ENCODE measurements around the gene GULP1. TPM values are rescaled to one million over a fixed set of nuclear protein-coding genes. Genes with fewer than 3 reads are reported as not detected.

Gene GULP1
- total and polyA plus RNA-seq, 2 experiments from 2014 or later, result 94.6 to 181 TPM

- Histone ChIP-seq H3F3A (replicated peaks; ENCODE audit: low read depth) (no peaks in the 10 kb centered on the region), H3K9me2 (ENCODE audit: insufficient read depth) (no peaks in the 10 kb centered on the region), H3K27me3 (ENCODE audit: insufficient read depth) (no peaks in the 10 kb centered on the region), H2AFZ (no peak overlapping the region), H3K36me3 (ENCODE audit: insufficient read depth) (no peaks in the 10 kb centered on the region), H3K4me1 (ENCODE audit: insufficient read depth) (peaks cover 13% of the 10 kb centered on the region), H4K20me1 (replicated peaks; ENCODE audit: insufficient read depth) (no peaks in the 10 kb centered on the region), H3K4me2 (no peak overlapping the region), H3K27ac (ENCODE audit: low read depth) (peak overlapping the region; percentile 7; the same call in 1 of the 2 replicates), H3K79me2 (replicated peaks; ENCODE audit: insufficient read depth) (peaks cover 19% of the 10 kb centered on the region), H3K4me3 (no peak overlapping the region)
- peaks cover 1% of the 10 kb centered on the region for H3K27me3 Mint-ChIP-seq (ENCODE audit: insufficient read depth, low read depth, poor library complexity)
- ATAC-seq, result no peak
- TF ChIP-seq ZNF331 (CRISPR knock-in tag; IDR thresholded peaks at IDR 0.05; ENCODE audit: low read depth) (no peak), CREB1 (CRISPR knock-in tag; IDR thresholded peaks at IDR 0.05; ENCODE audit: low read depth) (no peak), STAT1 (IDR thresholded peaks at IDR 0.05; ENCODE audit: unreplicated experiment) (no peak), REST (IDR thresholded peaks at IDR 0.05; ENCODE audit: unreplicated experiment) (no peak), JUNB (IDR thresholded peaks at IDR 0.05; ENCODE audit: unreplicated experiment) (no peak), EZH2phosphoT487 (IDR thresholded peaks at IDR 0.05; ENCODE audit: unreplicated experiment) (no peak), CTCF (conservative IDR thresholded peaks at IDR 0.05; ENCODE audit: low read depth in 2 of 2) (no peak), ETS1 (IDR thresholded peaks at IDR 0.05) (no peak), NANOG (IDR thresholded peaks at IDR 0.05; ENCODE audit: borderline replicate concordance) (no peak), ZNF114 (CRISPR knock-in tag; IDR thresholded peaks at IDR 0.05) (no peak), POLR2AphosphoS5 (IDR thresholded peaks at IDR 0.05; ENCODE audit: low read depth) (no peak), EZH2 (IDR thresholded peaks at IDR 0.05; ENCODE audit: low read depth, unreplicated experiment) (no peak), ZNF462 (CRISPR knock-in tag; IDR thresholded peaks at IDR 0.05) (no peak)
- H3K27ac Mint-ChIP-seq, result no peak overlapping the region
- H3K9me3 Mint-ChIP-seq, result no peaks in the 10 kb centered on the region
- H3K4me1 Mint-ChIP-seq, result peaks cover 23% of the 10 kb centered on the region
- H3K36me3 Mint-ChIP-seq (ENCODE audit: low read depth), result peaks cover 7% of the 10 kb centered on the region
- no peak for DNase-seq (ENCODE audit: low spot score)
- no peak overlapping the region for H3K4me3 Mint-ChIP-seq
Measured at GRCh38 chr2:188495969-188496431, 204.3 kb downstream of the GULP1 start.

Measured in GM23338 (cell line).